GM19193 (cell line): ENCODE measurements around the gene SEH1L.

Experiments
- POLR2A ChIP-seq: IDR thresholded peaks from 4 replicates; pipeline ENCODE4 v1.6.1; 2011; ENCODE audit not compliant: insufficient read depth, insufficient read length; ENCODE audit errors: extremely low read depth

SEH1L gene

DNA sequence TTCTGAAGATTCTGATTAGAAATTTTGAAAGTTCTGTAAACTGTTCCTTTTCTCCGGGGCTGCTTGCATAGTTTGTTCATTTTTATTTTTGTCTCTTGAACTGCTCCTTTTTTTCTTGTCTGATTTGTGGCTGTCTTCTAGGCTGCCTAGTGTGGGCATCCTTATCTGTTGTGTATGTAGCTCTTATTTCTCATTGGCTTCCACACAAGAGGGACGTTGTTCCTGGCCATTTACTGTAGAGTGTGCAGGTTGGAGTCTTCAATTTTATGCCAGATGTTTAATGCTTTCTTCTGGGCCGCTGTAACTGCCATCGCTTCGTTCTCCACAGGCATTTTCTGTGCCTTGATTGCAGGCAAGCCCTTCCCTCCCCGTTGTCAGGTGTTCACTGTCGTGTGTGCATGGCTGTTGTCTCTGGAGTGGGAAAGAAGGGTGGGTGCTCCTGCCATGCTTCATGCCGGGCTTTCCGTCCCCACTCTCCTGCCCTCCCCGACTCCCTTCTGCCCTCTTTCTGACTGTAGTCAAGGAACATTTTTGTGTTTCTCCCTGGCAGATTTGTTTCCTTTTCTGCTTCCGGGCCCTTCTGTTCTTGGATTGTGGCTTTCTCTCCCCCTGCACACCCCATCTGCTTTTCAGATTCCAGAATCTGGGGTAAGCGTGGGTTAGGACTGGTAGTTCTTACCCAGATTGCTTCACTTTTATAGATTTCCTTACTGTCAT, 58.9 kb downstream of the SEH1L start:
- TF ChIP-seq POLR2A, result no peak

DNA sequence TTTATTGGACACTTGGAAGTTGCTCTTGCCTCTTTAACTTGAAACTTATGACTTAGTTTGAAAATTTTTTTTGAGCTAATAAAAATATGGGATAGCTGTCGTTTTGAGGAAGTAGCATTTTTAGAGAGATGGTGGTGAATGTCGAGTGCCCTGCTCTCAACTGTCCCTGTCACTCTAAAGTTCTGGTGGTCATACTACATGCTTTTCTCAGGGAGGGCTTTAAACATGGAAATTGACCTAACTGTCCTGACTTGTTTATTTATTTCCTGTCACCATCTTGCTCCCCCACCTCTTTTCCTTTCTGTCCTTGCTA, 59.4 kb downstream of the SEH1L start:
- TF ChIP-seq POLR2A, result no peak

DNA sequence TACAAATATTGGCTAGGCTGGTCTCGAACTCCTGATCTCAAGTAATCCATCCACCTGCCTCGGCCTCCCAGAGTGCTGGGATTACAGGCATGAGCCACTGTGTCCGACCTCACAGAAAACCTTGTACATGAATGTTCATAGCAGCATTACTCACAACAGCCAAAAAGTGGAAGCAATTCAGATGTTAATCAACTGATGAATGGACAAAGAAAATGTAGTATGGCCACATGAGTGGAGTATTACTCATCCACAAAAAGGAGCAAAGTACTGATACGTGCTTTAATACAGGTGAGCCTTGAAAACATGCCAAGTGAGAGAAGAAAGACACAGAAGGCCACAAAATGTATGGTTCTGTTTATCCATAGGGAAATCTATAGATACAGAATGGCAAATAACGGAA, 63.9 kb downstream of the SEH1L start:
- no peak for TF ChIP-seq POLR2A

DNA sequence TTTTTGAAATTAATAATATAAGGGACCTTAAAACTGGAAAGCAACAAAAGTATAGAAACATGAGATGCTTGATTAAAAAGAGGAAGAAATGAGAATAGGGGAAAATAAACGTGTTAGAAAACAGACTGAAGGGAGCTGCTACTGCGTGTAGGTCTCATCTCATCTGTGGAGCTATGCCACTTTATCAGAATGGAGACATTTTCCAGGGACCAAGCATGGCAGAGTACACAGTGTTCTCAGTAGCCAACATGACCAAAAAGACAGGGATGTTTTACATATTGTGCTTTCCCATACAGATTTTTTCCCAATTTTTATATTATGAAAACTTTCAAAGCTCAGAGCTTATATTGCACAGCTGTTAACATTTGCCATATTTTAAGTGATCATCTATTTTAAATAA, 66.4 kb downstream of the SEH1L start:
- TF ChIP-seq POLR2A, result no peak

DNA sequence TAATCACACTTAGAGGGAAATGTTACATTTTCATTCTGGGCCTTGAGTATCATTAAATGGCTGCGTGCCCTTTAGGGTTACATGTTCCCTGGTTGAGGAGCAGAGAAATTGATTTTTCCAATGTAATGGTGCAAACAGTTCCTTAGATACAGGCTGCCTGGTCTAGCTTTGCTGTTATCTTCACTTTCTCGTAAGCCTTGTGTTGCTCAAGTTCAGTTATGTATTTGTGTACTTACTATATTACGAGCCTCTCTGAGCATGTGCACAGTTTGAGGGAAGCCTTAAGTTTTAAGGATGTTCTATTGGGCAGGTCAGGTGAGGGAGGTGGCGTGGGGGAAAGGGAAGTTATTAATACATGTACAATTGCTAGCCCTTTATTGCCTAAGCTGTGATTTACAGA, 67.0 kb downstream of the SEH1L start:
- no peak for TF ChIP-seq POLR2A

DNA sequence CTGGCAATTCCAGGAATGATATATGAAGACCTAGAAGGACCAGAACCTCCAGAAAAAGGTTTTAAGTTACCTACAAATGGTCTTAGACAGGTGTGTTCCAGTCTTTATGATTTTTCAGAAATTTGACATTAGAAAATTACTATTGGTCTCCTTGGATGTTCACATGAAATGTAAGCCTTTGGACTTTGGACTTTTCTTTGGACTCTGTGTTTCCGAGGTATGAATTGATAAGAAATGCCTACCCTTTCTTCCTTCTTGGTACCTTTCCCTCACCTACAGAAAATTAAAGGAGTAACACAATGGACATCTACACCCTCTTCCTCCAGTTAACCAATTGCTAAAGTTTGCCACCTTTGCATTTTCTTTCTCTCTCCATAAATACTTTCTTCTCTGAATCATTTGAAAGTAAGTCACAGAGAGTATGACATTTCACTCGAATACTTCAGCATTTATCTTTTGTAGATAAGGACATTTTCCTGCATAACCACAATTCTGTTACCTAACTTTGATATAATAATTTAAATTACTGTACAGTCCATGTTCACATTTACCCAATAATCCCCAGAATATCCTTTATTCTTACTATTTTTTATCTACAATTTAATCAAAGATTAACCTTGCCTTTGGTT, 69.5 kb downstream of the SEH1L start:
- no peak for TF ChIP-seq POLR2A

DNA sequence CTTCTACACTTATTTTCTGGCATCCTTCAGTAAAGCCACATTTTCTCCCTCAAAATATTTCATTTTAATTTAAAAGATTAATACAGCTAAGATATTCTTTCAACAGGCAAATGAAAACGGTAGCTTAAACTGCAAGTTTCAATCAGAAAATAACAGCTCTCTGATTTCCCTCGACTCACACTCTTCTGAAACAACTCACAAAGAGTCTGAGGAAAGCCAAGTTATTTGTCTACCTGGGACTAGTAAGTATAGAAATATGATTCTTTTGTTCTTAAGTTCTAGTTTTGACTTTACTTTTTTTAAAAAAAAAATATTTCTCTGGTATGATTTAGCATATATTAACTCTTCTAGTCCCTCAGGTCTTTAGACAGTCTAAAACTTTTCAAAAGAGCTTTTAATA, 70.6 kb downstream of the SEH1L start:
- TF ChIP-seq POLR2A, result no peak

DNA sequence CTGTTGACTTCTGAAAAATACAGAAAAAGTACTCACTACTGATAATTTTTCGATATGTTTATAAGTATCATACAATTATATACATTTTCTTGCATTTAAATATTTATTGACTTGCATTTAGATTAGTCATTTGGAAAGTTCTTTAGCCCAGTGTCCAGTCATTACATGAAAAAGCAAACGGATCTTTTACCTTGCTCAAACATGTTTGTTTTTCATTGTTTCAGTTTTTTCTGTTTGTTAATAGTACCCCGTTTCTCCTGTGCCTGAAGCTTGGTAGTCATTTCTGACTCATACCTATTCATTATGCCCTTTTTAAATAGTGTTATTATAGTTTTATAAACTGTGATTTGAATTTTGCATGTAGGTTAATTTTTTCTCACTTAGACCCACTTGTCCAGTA, 71.5 kb downstream of the SEH1L start:
- no peak for TF ChIP-seq POLR2A

DNA sequence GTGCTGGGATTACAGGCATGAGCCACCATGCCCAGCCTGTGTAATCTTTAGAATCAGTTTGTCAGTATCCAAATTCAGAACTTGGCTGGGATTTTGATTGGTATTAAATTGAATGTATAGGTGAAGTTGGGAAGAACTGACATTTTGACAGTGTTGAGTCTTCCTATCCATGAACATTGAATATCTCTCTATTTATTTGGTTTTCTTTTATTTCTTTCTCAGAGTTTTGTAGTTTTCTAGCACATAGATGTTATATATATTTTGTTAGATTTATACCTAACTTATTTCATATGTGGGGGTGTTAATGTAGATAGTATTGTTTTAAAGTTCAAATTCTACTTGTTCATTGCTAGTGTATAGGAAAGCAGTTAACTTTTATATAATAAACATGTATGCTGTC, 74.8 kb downstream of the SEH1L start:
- TF ChIP-seq POLR2A, result no peak

DNA sequence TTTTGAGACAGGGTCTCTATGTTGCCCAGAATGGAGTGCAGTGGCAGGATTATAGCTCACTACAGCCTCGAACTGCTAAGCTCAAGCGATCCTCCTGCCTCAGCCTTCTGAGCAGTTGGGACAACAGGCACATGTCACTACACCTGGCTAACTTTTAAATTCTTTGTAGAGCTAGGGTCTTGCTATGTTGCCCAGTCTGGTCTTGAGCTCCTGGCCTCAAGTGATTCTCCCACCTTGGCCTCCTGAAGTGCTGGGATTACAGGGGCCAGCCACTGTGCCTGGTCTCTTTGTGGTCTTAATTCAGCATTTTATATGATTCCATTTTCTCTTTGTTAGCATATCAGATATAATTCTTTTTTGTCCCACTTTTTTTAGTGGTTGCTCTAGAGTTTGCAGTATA, 77.4 kb downstream of the SEH1L start:
- no peak for TF ChIP-seq POLR2A

DNA sequence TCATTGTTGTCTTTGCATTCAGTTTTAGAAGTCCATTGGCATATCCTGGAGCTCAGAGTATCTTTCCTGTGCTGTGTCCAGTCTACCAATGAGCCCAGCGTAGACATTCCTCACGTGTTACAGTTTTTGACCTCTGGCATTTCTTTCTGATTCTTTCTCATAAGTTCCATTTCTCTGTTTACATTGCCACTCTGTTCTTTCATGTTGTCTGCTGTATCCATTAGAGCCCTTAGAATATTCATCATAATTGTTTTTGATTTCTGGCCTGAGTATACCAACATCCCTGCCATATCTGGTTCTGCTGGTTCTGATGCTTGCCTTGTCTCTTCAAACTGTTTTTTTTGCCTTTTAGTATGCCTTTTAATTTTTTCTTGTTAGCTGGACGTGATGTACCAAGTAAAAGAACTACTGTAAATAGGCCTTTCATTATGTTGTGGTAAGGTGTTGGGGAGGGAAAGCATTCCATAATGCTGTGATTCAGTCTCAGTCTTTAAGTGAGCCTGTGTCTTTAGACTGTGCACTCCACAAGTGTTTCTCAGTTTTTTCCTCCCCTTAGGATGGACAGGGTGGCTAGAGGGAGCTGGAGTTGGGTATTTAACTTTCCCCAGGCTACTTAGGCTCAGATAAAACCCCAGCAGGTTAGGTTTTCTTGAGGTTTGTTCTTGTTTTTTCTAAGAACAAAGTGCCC, 78.9 kb downstream of the SEH1L start:
- no peak for TF ChIP-seq POLR2A

DNA sequence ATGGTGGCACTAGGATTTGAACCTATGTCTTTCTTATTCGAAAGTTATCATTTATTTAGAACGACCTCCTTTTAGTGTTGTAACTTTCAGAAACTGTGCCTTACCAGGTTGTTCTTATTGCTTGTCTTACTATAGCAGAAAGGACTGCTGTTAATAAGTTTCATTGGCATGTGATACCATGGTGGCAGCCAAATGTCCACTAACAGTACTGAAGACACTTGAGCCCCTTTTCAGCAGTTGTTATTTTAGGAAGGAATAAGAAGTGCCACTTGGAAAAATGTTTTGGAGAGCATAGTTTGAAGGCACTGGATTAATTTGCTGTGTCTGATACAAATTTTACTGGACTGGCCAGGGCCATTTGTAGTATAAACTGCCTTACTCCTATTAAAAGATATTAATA, 81.1 kb downstream of the SEH1L start:
- TF ChIP-seq POLR2A, result no peak

DNA sequence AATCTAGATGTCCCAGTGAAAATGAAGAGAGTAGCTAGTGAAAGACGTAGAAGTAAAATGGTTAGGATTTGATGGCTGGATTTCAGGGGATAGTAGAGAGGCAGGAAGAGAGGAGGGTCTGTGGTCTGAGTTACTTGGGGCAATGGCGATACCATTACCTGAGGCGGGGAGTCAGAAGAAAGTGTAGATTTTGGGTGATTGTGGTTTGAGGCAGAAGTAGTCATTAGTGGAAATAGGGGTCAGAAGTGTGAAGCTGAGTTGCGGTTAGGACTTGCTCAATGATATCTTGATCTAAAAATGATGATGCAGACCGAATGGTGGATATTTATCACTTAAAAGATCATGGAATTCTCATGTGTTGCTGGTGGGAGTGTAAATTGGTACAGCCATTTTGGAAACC, 84.4 kb downstream of the SEH1L start:
- no peak for TF ChIP-seq POLR2A

DNA sequence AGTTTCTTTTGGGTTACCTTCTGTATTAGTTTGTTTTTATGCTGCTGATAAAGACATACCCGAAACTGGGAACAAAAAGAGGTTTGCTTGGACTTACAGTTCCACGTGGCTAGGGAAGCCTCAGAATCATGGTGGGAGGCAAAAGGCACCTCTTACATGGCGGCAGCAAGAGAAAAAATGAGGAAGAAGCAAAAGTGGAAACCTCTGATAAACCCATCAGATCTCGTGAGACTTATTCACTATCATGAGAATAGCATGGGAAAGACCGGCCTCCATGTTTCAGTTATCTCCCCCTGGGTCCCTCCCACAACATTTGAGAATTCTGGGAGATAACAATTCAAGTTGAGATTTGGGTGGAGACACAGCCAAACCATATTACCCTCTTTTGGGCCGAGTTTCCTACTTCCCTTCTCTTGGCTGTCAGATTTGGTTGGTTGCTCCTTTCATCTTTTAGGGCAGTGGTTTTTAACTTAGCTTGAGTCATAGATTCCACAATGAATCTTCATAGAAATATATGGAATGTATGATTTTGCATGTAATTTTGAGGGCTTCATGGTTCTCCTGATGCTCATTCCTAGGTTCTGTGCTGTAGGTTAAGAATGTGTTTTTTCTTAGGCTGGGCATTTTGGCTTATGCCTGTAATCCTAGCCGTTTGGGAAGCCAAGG, 87.6 kb downstream of the SEH1L start:
- no peak for TF ChIP-seq POLR2A

DNA sequence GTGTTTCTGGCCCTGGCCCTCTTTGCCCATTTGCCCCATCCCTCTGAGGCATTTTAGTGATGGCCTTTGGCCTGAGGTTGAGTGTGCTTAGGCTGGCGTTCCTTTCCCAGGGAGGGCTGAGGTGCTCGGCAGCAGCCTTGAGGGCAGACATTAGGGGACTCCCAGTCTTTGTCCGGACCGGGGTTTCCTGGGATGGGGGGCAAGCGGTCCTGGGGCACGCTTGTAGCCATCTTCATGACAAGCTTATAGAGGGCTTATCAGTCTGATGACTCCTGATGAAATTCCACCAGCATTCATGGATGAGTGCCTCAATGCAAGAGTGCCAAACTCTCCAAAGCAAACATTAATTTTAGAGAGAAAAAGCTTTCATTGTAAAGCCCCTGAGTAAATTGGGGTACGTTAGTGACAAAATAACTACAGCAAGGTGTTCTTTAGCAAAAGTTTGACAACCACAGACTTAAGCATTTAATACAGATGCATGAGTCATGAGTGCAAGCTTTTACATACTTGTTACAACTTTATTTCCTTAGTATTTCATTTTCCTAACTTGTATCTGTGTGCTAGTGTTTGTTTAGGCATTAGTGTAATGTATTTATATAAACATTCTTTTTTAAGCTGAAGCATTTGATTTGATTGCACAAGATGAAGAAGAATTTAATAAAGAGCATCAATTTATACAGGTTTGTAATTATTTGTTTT, 89.0 kb downstream of the SEH1L start:
- TF ChIP-seq POLR2A, result no peak
